ENCODE results near the gene HDAC4.

The HDAC4 gene

GRCh38 chr2:239002591-239002953 is 398.2 kb downstream of the HDAC4 start:
- Histone ChIP-seq H3K9ac (ENCODE audit: low read length) (no peak overlapping the region), H3K4me1 (ENCODE audit: low read length) (no peaks in the 10 kb centered on the region), H4K20me1 (ENCODE audit: insufficient read depth, low read length) (no peaks in the 10 kb centered on the region), H3K36me3 (replicated peaks; ENCODE audit: insufficient read depth, low read length) (no peaks in the 10 kb centered on the region), H2AFZ (ENCODE audit: low read length) (no peak overlapping the region), H3K79me2 (ENCODE audit: low read length) (no peaks in the 10 kb centered on the region), H3K9me2 (replicated peaks; ENCODE audit: insufficient read depth, low read length) (no peaks in the 10 kb centered on the region), H3K27me3 (replicated peaks; ENCODE audit: insufficient read depth, low read length) (peaks cover 60% of the 10 kb centered on the region), H3F3A (ENCODE audit: insufficient read depth, low read length) (no peaks in the 10 kb centered on the region), H3K4me2 (ENCODE audit: low read depth, low read length) (peak overlapping the region; percentile 31; the same call in 1 of the 2 replicates), H3K4me3 (ENCODE audit: low read length) (no peak overlapping the region; the same call in 1 of the 2 replicates), H3K9me3 (replicated peaks; ENCODE audit: insufficient read depth, low read length) (no peaks in the 10 kb centered on the region), H3K27ac (ENCODE audit: low read length) (no peak overlapping the region)
- TF ChIP-seq EZH2 (optimal IDR thresholded peaks at IDR 0.05; ENCODE audit: low read depth, low read length), result no peak
- no peak for TF ChIP-seq CTCF (IDR thresholded peaks at IDR 0.05; ENCODE audit: low read length)
- no peak for TF ChIP-seq EZH2phosphoT487 (IDR thresholded peaks at IDR 0.05; ENCODE audit: low read length)
- DNase-seq, result no peak

- Histone ChIP-seq H3F3A (ENCODE audit: insufficient read depth, low read length) (no peaks in the 10 kb centered on the region), H3K79me2 (ENCODE audit: low read length) (no peaks in the 10 kb centered on the region), H2AFZ (ENCODE audit: low read length) (no peak overlapping the region), H3K9me2 (replicated peaks; ENCODE audit: insufficient read depth, low read length) (no peaks in the 10 kb centered on the region), H3K9ac (ENCODE audit: low read length) (no peak overlapping the region), H3K4me1 (ENCODE audit: low read length) (no peaks in the 10 kb centered on the region), H4K20me1 (ENCODE audit: insufficient read depth, low read length) (no peaks in the 10 kb centered on the region), H3K27ac (ENCODE audit: low read length) (no peak overlapping the region), H3K27me3 (replicated peaks; ENCODE audit: insufficient read depth, low read length) (peaks cover 57% of the 10 kb centered on the region), H3K9me3 (replicated peaks; ENCODE audit: insufficient read depth, low read length) (no peaks in the 10 kb centered on the region), H3K36me3 (replicated peaks; ENCODE audit: insufficient read depth, low read length) (no peaks in the 10 kb centered on the region), H3K4me3 (ENCODE audit: low read length) (no peak overlapping the region), H3K4me2 (ENCODE audit: low read depth, low read length) (no peak overlapping the region)
- no peak for DNase-seq
- TF ChIP-seq CTCF (IDR thresholded peaks at IDR 0.05; ENCODE audit: low read length), result no peak
- no peak for TF ChIP-seq EZH2phosphoT487 (IDR thresholded peaks at IDR 0.05; ENCODE audit: low read length)
- no peak for TF ChIP-seq EZH2 (optimal IDR thresholded peaks at IDR 0.05; ENCODE audit: low read depth, low read length)
Measured at GRCh38 chr2:239001794-239002193, 399.0 kb downstream of the HDAC4 start.

- no peaks in the 10 kb centered on the region for H3K9me2 ChIP-seq (replicated peaks; ENCODE audit: insufficient read depth, low read length)
- H3K9ac ChIP-seq (ENCODE audit: low read length), result no peak overlapping the region
- H3K4me1 ChIP-seq (ENCODE audit: low read length), result no peaks in the 10 kb centered on the region
- H2AFZ ChIP-seq (ENCODE audit: low read length), result no peak overlapping the region
- H3K27me3 ChIP-seq (replicated peaks; ENCODE audit: insufficient read depth, low read length), result peaks cover 45% of the 10 kb centered on the region
- H3K4me2 ChIP-seq (ENCODE audit: low read depth, low read length), result no peak overlapping the region
- H3K27ac ChIP-seq (ENCODE audit: low read length), result no peak overlapping the region
- H3K4me3 ChIP-seq (ENCODE audit: low read length), result no peak overlapping the region
- H3K36me3 ChIP-seq (replicated peaks; ENCODE audit: insufficient read depth, low read length), result no peaks in the 10 kb centered on the region
- no peaks in the 10 kb centered on the region for H3K9me3 ChIP-seq (replicated peaks; ENCODE audit: insufficient read depth, low read length)
- H3F3A ChIP-seq (ENCODE audit: insufficient read depth, low read length), result no peaks in the 10 kb centered on the region
- H4K20me1 ChIP-seq (ENCODE audit: insufficient read depth, low read length), result no peaks in the 10 kb centered on the region
- no peak for DNase-seq
- TF ChIP-seq EZH2phosphoT487 (IDR thresholded peaks at IDR 0.05; ENCODE audit: low read length), result no peak
- no peaks in the 10 kb centered on the region for H3K79me2 ChIP-seq (ENCODE audit: low read length)
Measured at GRCh38 chr2:239000500-239001073, 400.2 kb downstream of the HDAC4 start.

- Histone ChIP-seq H3K79me2 (ENCODE audit: low read length) (no peaks in the 10 kb centered on the region), H3K9ac (ENCODE audit: low read length) (no peak overlapping the region), H2AFZ (ENCODE audit: low read length) (no peak overlapping the region), H4K20me1 (ENCODE audit: insufficient read depth, low read length) (no peaks in the 10 kb centered on the region), H3K4me3 (ENCODE audit: low read length) (no peak overlapping the region), H3K27ac (ENCODE audit: low read length) (no peak overlapping the region), H3K4me2 (ENCODE audit: low read depth, low read length) (no peak overlapping the region), H3K9me3 (replicated peaks; ENCODE audit: insufficient read depth, low read length) (no peaks in the 10 kb centered on the region), H3K4me1 (ENCODE audit: low read length) (no peaks in the 10 kb centered on the region), H3K36me3 (replicated peaks; ENCODE audit: insufficient read depth, low read length) (no peaks in the 10 kb centered on the region), H3K27me3 (replicated peaks; ENCODE audit: insufficient read depth, low read length) (peaks cover 40% of the 10 kb centered on the region), H3K9me2 (replicated peaks; ENCODE audit: insufficient read depth, low read length) (no peaks in the 10 kb centered on the region), H3F3A (ENCODE audit: insufficient read depth, low read length) (no peaks in the 10 kb centered on the region)
- no peak for DNase-seq
- TF ChIP-seq CTCF (IDR thresholded peaks at IDR 0.05; ENCODE audit: low read length), result no peak
- no peak for TF ChIP-seq EZH2 (optimal IDR thresholded peaks at IDR 0.05; ENCODE audit: low read depth, low read length)
Measured at GRCh38 chr2:239000089-239000488, 400.7 kb downstream of the HDAC4 start.
